GM18951 (cell line): ENCODE measurements around the gene SELENOM.

Experiments used
- POLR2A ChIP-seq: IDR thresholded peaks from 4 replicates; pipeline ENCODE4 v1.6.1; 2011; ENCODE audit warnings: mild to moderate bottlenecking; ENCODE audit not compliant: insufficient read length, insufficient read depth; ENCODE audit errors: extremely low read depth
- in situ Hi-C: fragments of 300-500 bp; cut with MboI; formaldehyde crosslinking; loops from one replicate; pipeline ENCODE4 v1.12.0; 2022; ENCODE audit warnings: low sequenced_read_pairs, mixed read lengths, inconsistent platforms; ENCODE audit not compliant: unreplicated experiment

Gene SELENOM, protein sequence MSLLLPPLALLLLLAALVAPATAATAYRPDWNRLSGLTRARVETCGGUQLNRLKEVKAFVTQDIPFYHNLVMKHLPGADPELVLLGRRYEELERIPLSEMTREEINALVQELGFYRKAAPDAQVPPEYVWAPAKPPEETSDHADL

DNA sequence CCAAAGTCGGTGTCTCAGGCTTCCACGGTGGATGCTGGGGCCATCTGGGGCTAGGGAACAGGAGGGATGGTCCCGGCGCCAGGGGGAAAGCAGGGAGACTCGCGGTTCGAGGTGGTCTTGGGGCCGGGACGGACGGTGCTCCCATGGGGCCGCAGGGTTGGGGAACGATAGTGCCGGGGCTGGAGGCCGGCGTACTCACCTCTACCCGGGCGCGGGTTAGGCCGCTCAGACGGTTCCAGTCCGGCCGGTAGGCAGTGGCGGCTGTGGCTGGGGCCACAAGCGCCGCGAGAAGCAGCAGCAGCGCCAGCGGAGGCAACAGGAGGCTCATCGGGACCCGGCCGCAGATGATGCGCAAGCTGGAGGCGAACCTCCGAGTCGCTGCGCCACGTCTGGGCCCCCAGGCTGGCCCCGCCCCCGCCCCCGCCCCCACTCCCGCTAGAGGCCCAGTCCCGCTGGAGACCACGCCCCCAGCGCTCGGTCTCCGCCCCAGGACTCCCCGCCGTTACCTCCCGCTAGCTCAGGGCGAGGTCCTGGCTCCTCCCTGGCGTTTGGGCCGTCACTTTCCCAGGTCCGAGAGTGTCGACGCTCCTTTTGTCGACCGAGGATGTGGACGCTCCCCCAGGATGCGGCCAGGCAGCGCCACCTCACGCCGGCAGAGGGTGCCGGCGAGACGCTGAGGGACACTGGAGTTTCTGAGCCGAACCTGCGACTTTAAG, at the start of gene SELENOM:
Gene SELENOM, minus strand, starts transcription at position 391 of the 716 bp plus-strand sequence. Its CDS starts 63 bp downstream, at position 328.
- in situ Hi-C loops, result no loop called here
- TF ChIP-seq POLR2A, result peak; percentile 57

DNA sequence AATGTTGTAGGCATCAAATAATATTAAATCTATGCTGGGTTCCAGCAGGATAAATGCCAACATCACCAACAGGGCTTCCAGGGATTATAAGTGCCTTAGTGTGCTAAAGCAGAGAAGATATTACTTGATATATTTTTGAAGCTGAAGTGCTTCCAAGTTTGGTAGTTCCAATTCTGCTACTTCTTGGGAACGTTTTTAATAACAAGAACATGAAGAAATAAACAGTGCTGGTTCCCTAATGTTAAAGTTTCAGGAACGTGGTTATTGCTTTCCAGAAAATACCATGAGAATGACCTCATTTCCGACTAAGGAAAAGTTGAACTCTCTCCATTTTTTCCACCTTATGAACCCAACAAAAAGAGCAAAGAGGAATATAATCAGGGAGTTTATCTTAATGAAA, 48.1 kb upstream of the SELENOM start:
- no peak for TF ChIP-seq POLR2A
- in situ Hi-C loops, result no loop called here

DNA sequence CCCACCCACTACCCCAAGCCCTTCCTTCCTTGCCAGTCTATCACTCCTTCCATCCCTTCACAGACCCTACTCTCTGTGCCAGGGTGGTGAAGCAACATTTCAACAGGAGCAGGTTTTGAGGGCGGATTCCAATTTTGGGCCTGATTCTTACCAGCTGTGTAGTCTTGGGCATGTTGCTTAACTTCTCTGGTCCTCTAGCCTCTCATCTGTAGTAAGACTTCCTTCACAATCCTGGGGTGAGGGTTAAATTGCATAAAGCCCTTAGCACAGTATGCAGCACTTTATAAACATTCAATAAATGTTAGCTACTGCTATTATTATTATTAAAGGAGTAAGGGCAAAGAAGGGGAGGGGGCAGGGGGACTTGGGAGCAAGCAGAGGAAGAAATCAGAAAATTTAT, 47.6 kb upstream of the SELENOM start:
- no peak for TF ChIP-seq POLR2A
- in situ Hi-C loops, result no loop called here

DNA sequence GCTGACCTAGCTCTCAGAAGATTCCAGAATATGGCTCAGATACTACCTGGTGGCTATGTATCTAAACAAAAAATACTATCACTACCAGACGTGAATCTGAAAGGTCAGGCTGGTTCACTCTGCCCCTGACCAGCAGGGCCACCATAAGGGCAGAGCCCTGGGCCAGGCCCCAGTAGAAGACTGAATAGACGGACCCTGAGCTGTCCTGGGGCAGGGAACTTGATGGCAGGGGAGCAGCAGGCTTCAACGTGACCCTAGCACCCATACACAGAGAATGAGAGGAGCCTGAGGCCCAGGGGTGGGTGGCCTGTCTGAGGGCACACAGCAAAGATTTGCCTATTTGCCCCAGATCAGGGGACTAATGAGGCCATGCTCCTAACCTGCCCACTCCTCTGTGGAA, 46.0 kb upstream of the SELENOM start:
- TF ChIP-seq POLR2A, result no peak
- in situ Hi-C loops, result no loop called here

DNA sequence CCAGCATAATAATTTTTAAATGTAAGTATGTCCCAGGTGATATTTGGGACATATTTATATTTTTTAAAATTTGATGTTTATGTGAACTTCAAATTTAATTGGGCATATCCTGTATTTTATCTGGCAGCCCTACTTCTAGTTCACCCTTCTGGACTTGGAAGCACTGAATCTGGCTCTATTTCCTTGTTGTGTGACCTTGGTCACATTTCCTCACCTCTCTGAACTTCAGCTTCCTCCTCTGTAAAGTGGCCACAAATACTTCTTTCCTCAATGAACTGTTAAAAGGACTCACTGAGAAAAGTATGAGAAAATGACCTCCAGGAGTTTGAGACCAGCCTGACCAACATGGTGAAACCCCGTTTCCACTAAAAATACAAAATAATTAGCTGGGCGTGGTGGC, 44.5 kb upstream of the SELENOM start:
- no peak for TF ChIP-seq POLR2A
- in situ Hi-C loops, result no loop called here

DNA sequence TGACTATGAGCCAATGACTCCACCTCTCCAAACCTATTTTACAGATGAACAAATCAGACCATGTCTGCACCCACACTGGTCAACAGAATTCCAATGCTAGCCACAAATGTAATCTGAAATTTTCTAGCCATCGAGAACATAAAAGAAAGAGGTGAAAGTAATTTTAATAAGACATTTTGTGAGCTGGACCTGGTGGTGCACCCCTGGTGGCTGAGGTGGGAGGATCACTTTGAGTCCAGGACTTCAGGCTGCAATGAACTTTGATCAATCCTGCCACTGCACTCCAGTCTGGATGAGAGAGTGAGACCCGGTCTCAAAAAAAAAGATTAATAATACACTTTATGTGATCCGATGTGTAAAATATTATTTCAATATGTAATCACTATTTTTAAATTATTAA, 43.2 kb upstream of the SELENOM start:
- in situ Hi-C loops, result no loop called here
- TF ChIP-seq POLR2A, result no peak

DNA sequence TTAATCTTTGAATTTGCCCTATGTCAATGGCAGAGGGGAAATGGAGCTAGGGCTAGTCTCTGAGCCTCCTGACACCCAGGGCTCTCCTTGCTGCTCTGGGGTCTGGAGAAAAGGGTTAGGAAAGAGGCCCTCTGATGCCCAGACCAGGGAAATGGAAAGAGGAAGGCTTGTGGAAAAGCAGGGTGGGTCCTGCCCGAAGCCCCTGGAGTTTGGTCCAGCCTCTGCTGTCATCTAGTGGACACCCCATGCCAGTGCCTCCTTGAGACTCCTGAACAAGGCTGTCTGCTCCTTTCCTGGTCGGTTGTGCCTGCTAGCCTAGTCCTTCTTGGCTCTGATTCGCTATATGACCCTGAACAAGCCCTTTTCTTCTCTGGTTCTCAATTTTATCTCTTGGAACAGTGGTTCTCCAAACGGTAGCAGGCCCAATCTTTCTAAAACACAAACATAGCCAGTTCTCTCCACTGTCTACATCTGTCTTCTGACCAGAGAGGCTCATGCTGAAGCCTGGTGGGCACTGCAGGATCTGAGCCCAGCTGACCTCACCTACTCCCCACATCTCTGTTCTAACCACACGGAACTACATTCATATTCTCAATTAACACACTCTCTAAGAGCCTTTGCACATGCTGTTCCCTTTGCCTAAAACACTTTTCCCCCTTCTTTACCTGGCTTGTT, 41.7 kb upstream of the SELENOM start:
- no peak for TF ChIP-seq POLR2A
- in situ Hi-C loops, result no loop called here

DNA sequence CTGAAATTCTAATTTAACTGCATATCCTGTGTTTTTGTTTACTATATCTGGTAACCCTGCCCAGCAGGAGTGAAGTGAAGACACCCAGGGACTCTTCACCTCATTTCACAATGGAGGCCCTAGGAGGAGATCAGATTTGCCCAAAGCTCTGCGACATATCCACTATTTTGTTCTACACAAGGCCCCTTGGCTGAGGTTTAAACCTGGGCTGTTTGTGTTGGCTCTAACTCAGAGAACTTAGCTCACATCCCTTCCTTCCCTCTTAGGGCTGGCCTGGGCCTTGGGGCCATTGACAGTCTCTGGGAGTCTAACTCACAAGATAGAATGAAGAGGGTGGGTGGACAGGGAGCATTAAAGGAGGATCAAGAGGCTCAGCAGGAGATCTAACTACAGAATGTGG, 41.1 kb upstream of the SELENOM start:
- no peak for TF ChIP-seq POLR2A
- in situ Hi-C loops, result no loop called here

DNA sequence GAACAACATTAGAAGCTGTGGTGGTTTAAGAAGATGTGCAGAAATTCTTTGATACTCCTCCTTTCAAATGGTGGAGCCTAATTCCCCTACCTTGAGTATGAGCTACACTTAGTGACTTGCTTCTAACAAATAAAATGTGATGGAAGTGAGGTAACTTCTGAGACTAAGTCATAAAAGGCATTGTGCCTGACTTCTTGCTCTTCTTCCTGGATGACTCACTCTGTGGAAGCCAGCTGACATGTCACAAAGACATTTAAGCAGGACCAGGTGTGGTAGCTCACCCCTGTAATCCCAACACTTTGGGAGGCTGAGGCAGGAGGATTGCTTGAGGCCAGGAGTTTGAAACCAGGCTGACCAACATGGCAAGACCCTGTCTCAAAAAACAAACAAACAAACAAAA, 36.9 kb upstream of the SELENOM start:
- in situ Hi-C loops, result no loop called here
- no peak for TF ChIP-seq POLR2A

DNA sequence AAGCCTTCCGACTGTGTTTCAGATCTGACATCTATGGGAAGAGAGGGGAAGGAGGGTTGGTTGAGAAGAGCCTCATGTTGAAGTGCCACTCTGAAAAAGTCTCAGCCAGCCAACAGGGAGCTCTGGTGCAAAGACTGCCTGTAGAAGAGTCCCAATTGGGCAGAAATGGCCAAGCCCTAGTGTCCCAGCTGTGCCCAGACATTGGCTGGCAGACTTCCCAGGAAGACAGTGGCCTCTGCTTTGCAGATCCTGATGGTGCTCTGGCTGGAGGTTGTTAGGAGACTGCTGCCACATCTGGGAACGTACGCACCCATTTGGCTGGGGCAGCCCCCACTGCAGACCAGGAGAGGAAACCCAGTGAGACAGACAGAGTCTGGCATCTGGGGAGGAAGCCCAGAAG, 36.2 kb upstream of the SELENOM start:
- in situ Hi-C loops, result no loop called here
- no peak for TF ChIP-seq POLR2A

DNA sequence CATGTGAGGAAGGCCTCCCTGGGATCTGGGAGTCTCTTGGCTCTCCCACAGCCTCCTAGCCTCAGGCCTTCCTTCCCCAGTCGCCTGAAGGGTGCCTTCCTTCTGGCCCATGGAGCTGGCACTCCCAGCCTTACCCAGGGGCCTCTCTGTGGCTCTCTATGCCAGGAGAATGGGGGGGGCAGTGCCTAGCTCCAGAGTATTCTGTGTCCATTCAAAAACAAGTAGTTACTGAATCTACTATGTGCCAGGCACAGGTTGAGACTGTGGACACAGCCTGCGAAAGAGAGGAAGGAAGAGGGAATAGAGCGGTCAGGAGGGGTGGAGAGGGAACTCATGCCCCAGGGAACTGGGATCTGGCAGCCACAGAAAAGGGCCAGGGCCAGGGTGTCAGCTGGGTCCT, 35.7 kb upstream of the SELENOM start:
- TF ChIP-seq POLR2A, result no peak
- in situ Hi-C loops, result no loop called here

DNA sequence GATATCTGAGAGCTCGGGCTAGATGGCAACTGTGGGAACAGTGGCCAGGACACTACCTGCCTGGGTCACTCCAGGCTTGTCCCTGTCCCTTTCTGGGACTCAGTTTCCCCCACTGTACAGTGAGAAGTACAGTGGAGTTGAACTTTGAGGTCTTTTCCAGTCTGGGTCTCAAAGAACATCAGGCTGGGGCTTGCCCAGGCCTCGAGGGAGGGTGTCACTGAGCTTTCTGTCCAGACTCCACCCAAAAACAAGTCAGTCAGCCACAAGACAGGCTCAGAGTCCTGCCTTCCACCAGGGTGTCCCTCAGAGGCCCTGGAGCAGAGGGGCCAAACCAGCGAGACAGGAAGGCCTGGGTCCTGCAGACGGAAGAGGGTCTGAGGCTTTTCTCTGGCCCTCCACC, 34.9 kb upstream of the SELENOM start:
- in situ Hi-C loops, result no loop called here
- no peak for TF ChIP-seq POLR2A

DNA sequence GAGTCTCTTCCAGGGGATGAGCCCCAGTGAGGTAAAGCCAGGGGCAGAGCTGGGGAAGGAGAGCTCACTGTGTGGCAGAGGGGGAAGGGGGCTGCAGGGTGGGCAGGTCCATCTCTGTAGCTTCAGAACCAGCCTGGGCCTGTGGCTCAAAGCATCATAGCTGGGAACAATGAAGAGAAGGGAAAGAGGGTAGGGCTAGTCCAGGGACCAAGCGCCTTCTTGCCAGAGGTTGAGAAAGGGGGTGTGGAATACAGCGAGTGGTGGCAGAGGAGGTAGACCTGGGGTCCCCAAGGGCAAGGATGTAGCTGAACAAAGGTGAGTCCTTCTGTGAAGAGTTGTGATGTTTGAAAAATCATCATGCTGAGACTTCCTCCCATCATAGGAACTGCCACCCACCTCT, 34.2 kb upstream of the SELENOM start:
- TF ChIP-seq POLR2A, result no peak
- in situ Hi-C loops, result no loop called here

DNA sequence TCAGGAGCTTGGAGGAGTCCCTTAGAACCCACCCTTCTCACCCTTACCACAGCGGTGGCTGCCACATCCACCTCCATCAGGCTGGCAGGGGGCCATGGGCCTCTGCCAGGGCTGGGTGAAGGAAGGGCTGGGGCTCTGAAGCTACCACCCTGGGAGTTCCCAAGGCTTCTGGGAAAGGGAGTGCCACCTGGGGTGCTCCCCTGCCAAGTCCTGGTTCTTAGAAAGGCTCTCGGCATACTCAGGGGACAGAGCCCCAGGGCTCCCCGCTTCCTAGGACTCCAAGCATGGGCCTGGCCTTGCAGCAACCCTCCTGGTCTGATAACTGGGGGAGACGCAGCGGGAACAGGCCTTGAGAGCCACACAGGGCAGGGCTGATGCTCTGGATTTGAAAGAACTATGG, 33.4 kb upstream of the SELENOM start:
- in situ Hi-C loops, result no loop called here
- no peak for TF ChIP-seq POLR2A
